HG02884 (cell line): ENCODE data around the gene ALG11.
"Not testable (repeated sequence)": the region's sequence is repeated elsewhere in the genome, so short reads cannot be mapped to it uniquely, and the experiment has no call there.

Source experiments
- ATAC-seq: cut with Tn5 transposase; IDR thresholded peaks from one replicate; pipeline ENCODE4 v1.9.1; 2021; ENCODE audit warnings: mild to moderate bottlenecking, moderate library complexity; ENCODE audit not compliant: unreplicated experiment

ALG11 gene

GRCh38 chr13:52011632-52012511 is at the start of gene ALG11:
ALG11 (plus strand) TSS chr13:52012398; CDS start chr13:52012419, 21 bp downstream.
- ATAC-seq = peak; percentile 98

GRCh38 chr13:51966186-51966585 is 46.0 kb upstream of the ALG11 start:
- no peak for ATAC-seq

- ATAC-seq = no peak
Observed at GRCh38 chr13:51967482-51968446, 44.4 kb upstream of the ALG11 start.

GRCh38 chr13:51970349-51970748 is 41.8 kb upstream of the ALG11 start:
- no peak for ATAC-seq

GRCh38 chr13:51971520-51972426 is 40.4 kb upstream of the ALG11 start:
- ATAC-seq = no peak

- no peak for ATAC-seq
Observed at GRCh38 chr13:51974482-51974881, 37.7 kb upstream of the ALG11 start.

- ATAC-seq = no peak
Observed at GRCh38 chr13:51976423-51976822, 35.8 kb upstream of the ALG11 start.

- ATAC-seq = no peak
Observed at GRCh38 chr13:51976890-51977289, 35.3 kb upstream of the ALG11 start.

- no peak for ATAC-seq
Observed at GRCh38 chr13:51977625-51978024, 34.6 kb upstream of the ALG11 start.

- ATAC-seq = no peak
Observed at GRCh38 chr13:51978796-51979556, 33.2 kb upstream of the ALG11 start.

GRCh38 chr13:51980908-51981307 is 31.3 kb upstream of the ALG11 start:
- no peak for ATAC-seq

GRCh38 chr13:51981355-51981754 is 30.8 kb upstream of the ALG11 start:
- ATAC-seq = no peak

GRCh38 chr13:51983292-51983691 is 28.9 kb upstream of the ALG11 start:
- ATAC-seq = not testable (repeated sequence)

GRCh38 chr13:51984904-51985303 is 27.3 kb upstream of the ALG11 start:
- ATAC-seq = not testable (repeated sequence)

GRCh38 chr13:51988988-51989618 is 23.1 kb upstream of the ALG11 start:
- no peak for ATAC-seq

- ATAC-seq = no peak
Observed at GRCh38 chr13:51993713-51994112, 18.5 kb upstream of the ALG11 start.

GRCh38 chr13:51995677-51996551 is 16.3 kb upstream of the ALG11 start:
- no peak for ATAC-seq

- no peak for ATAC-seq
Observed at GRCh38 chr13:51996641-51997040, 15.6 kb upstream of the ALG11 start.
